HUES48 (cell line): ENCODE results near the gene NOL9.

Experiments used
- H3K27ac ChIP-seq: one replicate; pipeline ENCODE4 v1.7.0; 2013; ENCODE audit warnings: low read depth, low read length, inconsistent platforms
- H3K27me3 ChIP-seq: 2 replicates; pipeline ENCODE4 v1.6.1; 2013; ENCODE audit warnings: mild to moderate bottlenecking, low read length; ENCODE audit not compliant: control insufficient read depth, insufficient read depth
- H3K36me3 ChIP-seq: 2 replicates; pipeline ENCODE4 v1.6.1; 2013; ENCODE audit warnings: low read length; ENCODE audit not compliant: control insufficient read depth, insufficient read depth
- H3K4me1 ChIP-seq: 2 replicates; pipeline ENCODE4 v1.6.1; 2013; ENCODE audit warnings: mild to moderate bottlenecking, low read length; ENCODE audit not compliant: control insufficient read depth, insufficient read depth
- H3K4me3 ChIP-seq: 2 replicates; pipeline ENCODE4 v1.5.1; 2013; ENCODE audit warnings: mild to moderate bottlenecking, low read depth, low read length
- H3K9ac ChIP-seq: 2 replicates; pipeline ENCODE4 v1.6.1; 2013; ENCODE audit warnings: mild to moderate bottlenecking, low read depth, low read length, moderate library complexity
- H3K9me3 ChIP-seq: 2 replicates; pipeline ENCODE4 v1.6.1; 2013; ENCODE audit warnings: low read length; ENCODE audit not compliant: control insufficient read depth, insufficient read depth

The NOL9 gene

DNA sequence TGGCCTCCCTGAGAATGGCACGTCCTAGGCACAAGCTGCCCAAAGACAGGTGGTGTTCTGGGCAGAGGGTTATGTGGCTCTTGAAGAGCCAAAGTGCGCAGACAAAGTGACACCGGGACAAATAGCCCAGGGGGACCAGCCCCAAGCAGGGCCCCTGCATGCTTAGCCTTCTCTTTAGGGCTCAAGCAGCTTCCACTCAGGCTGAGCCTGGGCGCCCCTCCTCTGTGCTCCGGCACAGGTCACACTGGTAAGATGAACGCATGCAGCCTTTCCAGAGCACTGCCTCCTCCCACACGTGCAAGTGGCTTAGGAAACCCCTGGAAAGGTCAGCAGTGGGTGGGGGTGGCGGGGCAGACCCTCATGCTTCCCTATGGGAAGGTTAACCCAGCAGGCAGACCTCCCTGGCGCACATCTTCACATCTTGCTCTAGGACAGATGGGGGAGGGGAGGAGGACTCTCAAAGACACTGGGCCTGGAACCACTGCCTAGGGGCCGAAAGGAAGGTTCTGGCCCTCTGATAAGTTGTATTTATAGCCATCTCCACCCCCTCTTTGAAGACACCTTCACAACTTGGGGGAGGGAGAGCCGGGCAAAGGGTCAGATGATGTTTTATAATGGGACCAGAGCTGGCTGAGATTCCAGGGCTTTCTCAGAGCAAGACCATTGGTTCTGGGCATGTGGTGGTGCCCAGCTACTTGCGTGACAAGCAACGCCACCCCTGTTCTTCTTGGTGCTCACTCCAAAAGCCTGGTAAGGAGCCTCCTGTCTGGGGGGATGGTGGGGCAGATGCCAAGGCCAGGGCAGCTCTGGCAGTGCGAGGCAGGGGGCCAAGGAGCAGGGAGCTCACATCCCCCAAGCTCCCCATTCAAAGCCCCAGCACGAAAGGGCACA lies 42.8 kb upstream of the NOL9 start:
- peaks cover 4% of the 10 kb centered on the region for H3K4me1 ChIP-seq
- no peak overlapping the region for H3K9ac ChIP-seq
- H3K4me3 ChIP-seq = no peak overlapping the region
- H3K27me3 ChIP-seq = no peaks in the 10 kb centered on the region
- H3K9me3 ChIP-seq = no peaks in the 10 kb centered on the region
- H3K36me3 ChIP-seq = peaks cover 74% of the 10 kb centered on the region
- no peak overlapping the region for H3K27ac ChIP-seq

DNA sequence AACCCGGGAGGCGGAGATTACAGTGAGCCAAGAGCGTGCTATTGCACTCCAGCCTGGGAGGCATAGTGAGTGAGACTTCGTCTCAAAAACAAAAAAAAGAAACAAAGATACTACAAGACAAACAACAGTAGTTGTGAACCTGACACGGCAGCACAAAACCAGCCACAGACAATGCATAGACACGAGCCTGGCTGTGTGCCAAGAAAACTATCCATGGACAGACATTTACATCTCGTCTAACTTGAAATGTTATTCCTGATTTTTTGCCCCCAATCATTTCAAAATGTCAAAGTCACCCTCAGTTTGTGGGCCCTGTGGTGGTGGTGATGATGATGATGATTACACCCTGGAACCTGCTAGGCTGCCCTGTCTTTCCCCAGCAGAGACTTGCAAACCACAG lies 42.0 kb upstream of the NOL9 start:
- H3K9me3 ChIP-seq = no peaks in the 10 kb centered on the region
- H3K36me3 ChIP-seq = peaks cover 79% of the 10 kb centered on the region
- no peaks in the 10 kb centered on the region for H3K27me3 ChIP-seq
- no peak overlapping the region for H3K9ac ChIP-seq
- H3K27ac ChIP-seq = no peak overlapping the region
- peaks cover 4% of the 10 kb centered on the region for H3K4me1 ChIP-seq
- H3K4me3 ChIP-seq = no peak overlapping the region

DNA sequence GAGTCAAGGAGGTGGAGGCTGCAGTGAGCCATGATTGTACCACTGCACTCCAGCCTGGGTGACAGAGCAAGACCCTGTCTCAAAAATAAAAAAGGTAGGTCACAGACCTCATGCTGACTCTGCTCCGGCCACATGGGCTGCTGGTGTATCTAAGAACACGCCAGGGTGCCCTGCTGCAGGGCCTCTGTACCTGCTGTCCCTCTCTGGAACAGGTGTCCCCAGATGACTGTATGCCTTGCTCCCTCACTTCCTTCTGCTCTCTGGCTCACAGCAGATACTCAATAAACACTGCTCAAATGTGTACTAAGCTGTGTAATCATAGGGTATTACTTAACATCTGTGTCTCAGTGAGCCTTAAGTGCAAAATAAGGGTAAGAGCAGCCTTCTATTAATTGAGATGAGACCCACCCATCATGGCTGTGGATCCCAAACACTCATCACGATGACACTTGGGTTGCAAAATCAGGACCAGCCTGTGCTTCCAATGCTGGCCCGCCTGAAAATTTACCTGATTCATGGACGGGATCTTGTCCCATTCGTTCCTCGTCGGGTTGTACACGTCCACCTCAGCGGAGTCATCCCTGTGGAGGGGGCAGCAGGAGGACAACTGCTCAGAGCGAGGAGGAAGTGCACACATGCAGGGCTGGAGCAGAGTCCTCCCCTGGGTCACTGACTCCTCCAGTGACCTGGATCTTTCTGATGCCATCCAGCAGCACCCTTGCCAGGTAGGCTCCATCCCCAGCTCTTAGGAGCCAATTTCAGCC lies 40.8 kb upstream of the NOL9 start:
- no peak overlapping the region for H3K9ac ChIP-seq
- H3K9me3 ChIP-seq = no peaks in the 10 kb centered on the region
- H3K27ac ChIP-seq = no peak overlapping the region
- H3K36me3 ChIP-seq = peaks cover 91% of the 10 kb centered on the region
- H3K27me3 ChIP-seq = no peaks in the 10 kb centered on the region
- 0 out of 2 replicates have a peak, but pooled peaks cover under 1% of the 10 kb centered on the region for H3K4me1 ChIP-seq
- no peak overlapping the region for H3K4me3 ChIP-seq

DNA sequence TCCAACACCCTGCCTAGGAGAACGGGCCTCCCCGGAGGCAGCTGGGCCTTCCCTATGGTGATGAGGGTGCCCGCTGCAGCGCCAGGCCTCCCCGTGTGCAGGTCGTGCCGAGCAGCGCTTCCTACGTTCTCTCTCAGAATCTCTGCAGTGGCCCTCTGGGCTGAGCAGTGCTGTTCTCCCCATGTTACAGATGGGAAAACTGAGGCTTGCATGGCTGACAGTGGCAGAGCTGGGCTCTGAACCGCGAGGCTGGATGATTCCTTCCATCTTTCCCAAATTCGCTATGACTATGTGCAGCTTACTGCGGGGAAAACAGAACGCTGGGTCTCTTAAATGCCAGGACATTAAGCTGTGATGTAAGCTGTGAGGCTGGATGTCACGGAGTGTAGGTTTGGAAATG lies 39.5 kb upstream of the NOL9 start:
- Histone ChIP-seq H3K36me3 (peaks cover 96% of the 10 kb centered on the region), H3K4me3 (no peak overlapping the region), H3K9me3 (no peaks in the 10 kb centered on the region), H3K27me3 (no peaks in the 10 kb centered on the region), H3K27ac (no peak overlapping the region), H3K4me1 (no peaks in the 10 kb centered on the region), H3K9ac (no peak overlapping the region)

DNA sequence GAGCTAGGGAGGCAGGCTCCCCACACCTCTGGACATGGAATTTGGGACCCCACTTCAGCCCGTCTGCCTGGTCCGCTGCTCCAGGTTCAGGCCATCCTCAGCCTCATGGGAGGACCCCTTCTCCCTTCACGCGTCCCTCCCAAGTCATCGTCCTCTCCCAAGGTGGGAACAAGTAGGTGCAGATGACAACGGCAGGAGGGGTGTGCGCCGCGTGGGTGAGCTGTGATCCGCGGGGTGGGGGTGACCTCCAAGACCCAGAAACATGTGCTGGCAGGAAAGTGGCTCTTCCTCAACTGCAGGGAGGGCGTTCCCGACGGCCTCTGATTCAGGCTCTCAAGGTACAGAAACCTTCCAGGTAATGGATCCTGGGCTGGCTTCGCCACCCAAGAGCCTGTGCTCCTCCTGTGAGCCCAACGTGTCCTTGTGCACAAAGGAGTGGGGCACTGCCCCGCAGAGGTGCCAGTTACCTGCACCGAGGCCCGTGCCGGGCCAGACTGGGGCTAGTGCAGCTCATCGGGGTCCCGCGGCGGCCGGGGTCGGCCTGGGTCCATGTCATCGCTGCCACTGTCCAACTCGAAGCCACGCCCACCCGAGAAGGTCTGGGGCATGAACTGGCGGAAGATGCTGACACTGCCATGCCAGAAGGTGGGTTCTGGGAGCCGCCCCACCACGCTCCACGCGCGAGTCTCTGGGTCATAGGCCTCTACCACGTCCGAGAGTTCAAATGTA lies 38.7 kb upstream of the NOL9 start:
- Histone ChIP-seq H3K36me3 (peaks cover 97% of the 10 kb centered on the region), H3K9me3 (no peaks in the 10 kb centered on the region), H3K4me3 (no peak overlapping the region), H3K27me3 (no peaks in the 10 kb centered on the region), H3K27ac (no peak overlapping the region), H3K4me1 (no peaks in the 10 kb centered on the region), H3K9ac (no peak overlapping the region)

DNA sequence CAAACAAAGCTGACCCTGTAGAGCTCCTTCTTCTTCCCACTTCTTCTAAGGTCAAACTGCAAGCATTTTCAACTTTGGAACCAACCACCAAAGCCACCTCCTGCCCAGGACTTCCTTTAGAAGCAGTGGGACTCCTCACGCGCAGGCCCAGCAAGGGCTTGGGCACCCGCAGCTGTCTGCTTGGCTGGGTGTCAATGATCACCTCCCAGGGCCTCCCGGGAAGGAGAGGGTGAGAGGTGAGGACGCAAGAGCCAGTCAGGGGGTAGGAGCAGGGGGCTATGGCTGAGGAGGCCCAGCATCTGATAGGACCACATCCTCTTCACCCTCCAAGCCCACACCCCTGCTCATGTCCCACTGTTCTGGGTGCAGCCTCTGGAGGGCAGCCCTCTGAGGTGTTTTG lies 38.1 kb upstream of the NOL9 start:
- H3K4me1 ChIP-seq = no peaks in the 10 kb centered on the region
- H3K36me3 ChIP-seq = peaks cover 97% of the 10 kb centered on the region
- H3K27ac ChIP-seq = no peak overlapping the region
- no peaks in the 10 kb centered on the region for H3K9me3 ChIP-seq
- H3K4me3 ChIP-seq = no peak overlapping the region
- H3K27me3 ChIP-seq = no peaks in the 10 kb centered on the region
- no peak overlapping the region for H3K9ac ChIP-seq

DNA sequence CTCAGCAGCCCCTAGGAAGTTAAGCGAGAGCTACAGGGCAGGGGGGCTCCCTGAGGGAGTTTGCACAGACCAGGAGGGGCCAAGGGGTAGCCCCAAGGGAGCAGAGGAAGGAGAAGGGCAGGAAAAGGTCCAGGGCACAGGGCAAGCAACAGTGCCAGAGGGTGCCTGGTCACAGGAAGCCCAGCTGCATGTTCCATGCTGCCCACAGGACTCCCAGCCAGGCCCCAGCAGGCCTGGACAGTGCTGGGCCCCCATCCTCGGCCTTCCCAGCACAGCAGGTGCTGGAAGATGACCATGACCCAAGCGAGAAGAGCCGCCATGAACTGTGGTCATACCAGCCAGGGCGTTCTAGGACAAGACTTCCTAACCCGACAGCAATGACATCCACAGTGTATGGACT lies 37.3 kb upstream of the NOL9 start:
- H3K27me3 ChIP-seq = no peaks in the 10 kb centered on the region
- H3K27ac ChIP-seq = no peak overlapping the region
- H3K4me3 ChIP-seq = no peak overlapping the region
- H3K36me3 ChIP-seq = peaks cover 97% of the 10 kb centered on the region
- H3K4me1 ChIP-seq = no peaks in the 10 kb centered on the region
- H3K9me3 ChIP-seq = no peaks in the 10 kb centered on the region
- no peak overlapping the region for H3K9ac ChIP-seq

DNA sequence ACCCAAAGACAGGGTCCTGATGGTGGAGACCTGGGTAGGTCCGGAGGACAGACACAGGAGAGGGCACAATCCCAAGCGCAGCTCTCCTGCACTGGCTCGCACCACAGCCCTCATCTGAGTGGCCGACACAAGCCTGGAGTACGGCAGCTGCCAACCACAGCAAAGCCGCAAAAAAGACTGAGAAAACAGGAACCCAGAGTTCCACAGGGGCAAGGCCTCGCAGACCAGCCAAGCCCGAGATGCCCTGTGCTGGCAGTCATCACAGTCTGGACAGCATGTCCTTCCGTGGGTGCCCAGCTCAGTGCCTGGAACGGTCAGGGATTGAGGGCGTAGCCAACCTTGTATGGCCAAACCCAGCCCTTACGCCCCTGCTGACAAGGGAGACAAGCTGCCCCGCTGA lies 36.9 kb upstream of the NOL9 start:
- Histone ChIP-seq H3K36me3 (peaks cover 93% of the 10 kb centered on the region), H3K9me3 (no peaks in the 10 kb centered on the region), H3K4me1 (no peaks in the 10 kb centered on the region), H3K4me3 (no peak overlapping the region), H3K27ac (no peak overlapping the region), H3K27me3 (no peaks in the 10 kb centered on the region), H3K9ac (no peak overlapping the region)

DNA sequence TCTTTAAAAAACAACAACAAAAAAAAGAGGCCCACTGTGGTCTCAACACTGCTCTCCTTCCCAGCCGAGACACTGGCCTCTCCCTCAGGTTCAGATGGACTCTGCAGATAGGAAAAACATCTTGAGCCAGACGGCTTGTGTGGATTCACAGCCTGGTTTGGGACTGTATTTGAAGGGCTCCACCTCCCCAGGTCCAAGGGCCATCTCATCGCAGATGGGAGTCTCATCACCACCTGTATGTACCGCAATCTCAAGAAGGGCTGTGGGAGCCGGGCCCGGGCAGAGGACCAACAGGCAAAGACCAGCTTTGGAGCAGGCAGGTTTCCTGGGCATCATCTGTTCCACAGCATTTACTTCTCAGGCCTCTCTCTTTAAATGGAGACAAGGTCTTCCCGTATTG lies 35.7 kb upstream of the NOL9 start:
- Histone ChIP-seq H3K27ac (no peak overlapping the region), H3K36me3 (peaks cover 81% of the 10 kb centered on the region), H3K4me1 (no peaks in the 10 kb centered on the region), H3K4me3 (no peak overlapping the region), H3K9me3 (no peaks in the 10 kb centered on the region), H3K9ac (no peak overlapping the region), H3K27me3 (no peaks in the 10 kb centered on the region)

DNA sequence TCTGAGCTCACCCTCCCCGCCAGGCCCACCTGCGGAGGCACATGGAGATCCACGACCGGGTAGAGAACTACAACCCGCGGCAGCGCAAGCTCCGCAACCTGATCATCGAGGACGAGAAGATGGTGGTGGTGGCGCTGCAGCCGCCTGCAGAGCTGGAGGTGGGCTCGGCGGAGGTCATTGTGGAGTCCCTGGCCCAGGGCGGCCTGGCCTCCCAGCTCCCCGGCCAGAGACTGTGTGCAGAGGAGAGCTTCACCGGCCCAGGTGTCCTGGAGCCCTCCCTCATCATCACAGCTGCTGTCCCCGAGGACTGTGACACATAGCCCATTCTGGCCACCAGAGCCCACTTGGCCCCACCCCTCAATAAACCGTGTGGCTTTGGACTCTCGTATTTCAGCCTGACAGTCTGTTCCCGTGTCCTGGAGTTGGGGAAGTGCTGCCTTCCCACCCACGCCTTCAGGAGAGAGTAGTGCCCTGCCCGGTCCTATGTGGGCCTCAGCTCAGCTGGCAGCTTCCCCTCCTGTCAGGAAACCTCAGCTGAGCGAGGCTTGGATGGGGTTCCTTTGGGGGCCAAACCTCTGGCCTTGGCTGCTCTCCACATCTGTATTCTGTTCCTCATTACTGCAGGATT lies 34.7 kb upstream of the NOL9 start:
- H3K36me3 ChIP-seq = peaks cover 70% of the 10 kb centered on the region
- H3K9me3 ChIP-seq = no peaks in the 10 kb centered on the region
- H3K27ac ChIP-seq = no peak overlapping the region
- H3K27me3 ChIP-seq = no peaks in the 10 kb centered on the region
- H3K4me3 ChIP-seq = no peak overlapping the region
- H3K9ac ChIP-seq = no peak overlapping the region
- H3K4me1 ChIP-seq = no peaks in the 10 kb centered on the region
